OCI-M2 (cell line): ENCODE data around the gene HYAL1.
A peak's percentile ranks its signal among the peaks of the same experiment; 100 is the strongest.

Experiments used
- DNase-seq: peaks from one replicate; lab custom pipeline; 2025; ENCODE audit not compliant: unreplicated experiment; lab: John Stamatoyannopoulos, UW

The HYAL1 gene

GRCh38 chr3:50336452-50337174 is 33.2 kb upstream of the HYAL1 start:
- DNase-seq, result no peak

GRCh38 chr3:50334339-50335075 is 31.1 kb upstream of the HYAL1 start:
- no peak for DNase-seq

GRCh38 chr3:50333744-50334328 is 30.5 kb upstream of the HYAL1 start:
- no peak for DNase-seq

GRCh38 chr3:50331364-50331907 is 28.1 kb upstream of the HYAL1 start:
- DNase-seq, result no peak

- DNase-seq, result no peak
Measured at GRCh38 chr3:50330330-50330729, 27.0 kb upstream of the HYAL1 start.

- DNase-seq, result peak; percentile 79
Measured at GRCh38 chr3:50327943-50328691, 24.7 kb upstream of the HYAL1 start, which contains the start of gene TUSC2. Gene TUSC2, minus strand, starts transcription at chr3:50328223. Its CDS starts 124 bp downstream, at chr3:50328099.

GRCh38 chr3:50327129-50327528 is 23.8 kb upstream of the HYAL1 start:
- no peak for DNase-seq

GRCh38 chr3:50326182-50326541 is 22.8 kb upstream of the HYAL1 start:
- no peak for DNase-seq

- DNase-seq, result no peak
Measured at GRCh38 chr3:50325497-50326181, 22.3 kb upstream of the HYAL1 start.

GRCh38 chr3:50325113-50325480 is 21.7 kb upstream of the HYAL1 start:
- DNase-seq, result no peak

- DNase-seq, result peak; percentile 47
Measured at GRCh38 chr3:50324351-50325112, 21.2 kb upstream of the HYAL1 start.

- no peak for DNase-seq
Measured at GRCh38 chr3:50323614-50324199, 20.3 kb upstream of the HYAL1 start.

GRCh38 chr3:50323092-50323600 is 19.8 kb upstream of the HYAL1 start:
- no peak for DNase-seq

GRCh38 chr3:50322386-50323091 is 19.2 kb upstream of the HYAL1 start, which contains the start of gene HYAL2:
Gene HYAL2, minus strand, starts transcription at chr3:50322745. Its CDS starts 2,256 bp downstream, at chr3:50320489.
- no peak for DNase-seq

- DNase-seq, result no peak
Measured at GRCh38 chr3:50322115-50322385, 18.7 kb upstream of the HYAL1 start.

- DNase-seq, result peak; percentile 61
Measured at GRCh38 chr3:50321336-50322114, 18.2 kb upstream of the HYAL1 start.

GRCh38 chr3:50320853-50321335 is 17.5 kb upstream of the HYAL1 start:
- DNase-seq, result no peak
